IPS-18c (cell line): ENCODE results near the gene RELL2.

ENCODE experiments used
- H3K4me3 ChIP-seq: 2 replicates; pipeline ENCODE4 v1.7.0; 2013; ENCODE audit warnings: low read depth, mild to moderate bottlenecking, low read length, moderate library complexity; ENCODE audit not compliant: insufficient read depth
- H3K9me3 ChIP-seq: one replicate; pipeline ENCODE4 v1.6.1; 2013; ENCODE audit warnings: mild to moderate bottlenecking, low read length, moderate library complexity; ENCODE audit not compliant: control insufficient read depth, insufficient read depth

RELL2 gene

GRCh38 chr5:141685591-141685990 is 48.8 kb downstream of the RELL2 start:
- Histone ChIP-seq H3K9me3 (no peaks in the 10 kb centered on the region), H3K4me3 (no peak overlapping the region)

- Histone ChIP-seq H3K9me3 (no peaks in the 10 kb centered on the region), H3K4me3 (no peak overlapping the region)
Measured at GRCh38 chr5:141686648-141687416, 50.0 kb downstream of the RELL2 start.
